ENCODE data around the gene RMDN3. TPM values are rescaled to one million over a fixed set of nuclear protein-coding genes. Genes with fewer than 3 reads are reported as not detected.

The RMDN3 gene
- total and polyA plus RNA-seq, 2 of the 13 experiments (the other 11 are each of a cell fraction or from before 2014, with no cell fraction given) = 16.8 to 19.5 TPM

GRCh38 chr15:40762919-40763800, 8.1 kb upstream of the RMDN3 start (continued):
- TF ChIP-seq ZFP41 (CRISPR knock-in tag; IDR thresholded peaks at IDR 0.05; ENCODE audit: borderline replicate concordance) (no peak; the same call in 1 of the 2 replicates), ZNF484 (CRISPR knock-in tag; IDR thresholded peaks at IDR 0.05; ENCODE audit: borderline replicate concordance, low read depth) (no peak), BCL6 (CRISPR knock-in tag; IDR thresholded peaks at IDR 0.05) (no peak), ZMYM4 (CRISPR knock-in tag; IDR thresholded peaks at IDR 0.05) (no peak), ZC3H13 (CRISPR knock-in tag; IDR thresholded peaks at IDR 0.05) (no peak), ZHX1 (CRISPR knock-in tag; IDR thresholded peaks at IDR 0.05; ENCODE audit: low read depth) (peak; percentile 33), GZF1 (CRISPR knock-in tag; IDR thresholded peaks at IDR 0.05) (0 out of 2 replicates have a peak, but pooled peaks have one; percentile 54), BRF2 (CRISPR knock-in tag; IDR thresholded peaks at IDR 0.05) (peak; percentile 77; the same call in 1 of the 2 replicates), MTF2 (CRISPR knock-in tag; IDR thresholded peaks at IDR 0.05; ENCODE audit: borderline replicate concordance) (no peak), FOXC1 (CRISPR knock-in tag; IDR thresholded peaks at IDR 0.05; ENCODE audit: borderline replicate concordance) (0 out of 2 replicates have a peak, but pooled peaks have one; percentile 81), FOXM1 (CRISPR knock-in tag; IDR thresholded peaks at IDR 0.05) (0 out of 2 replicates have a peak, but pooled peaks have one; percentile 32), ZFP62 (CRISPR knock-in tag; IDR thresholded peaks at IDR 0.05) (no peak), HMG20B (CRISPR knock-in tag; conservative IDR thresholded peaks at IDR 0.05) (no peak), MED1 (CRISPR knock-in tag; IDR thresholded peaks at IDR 0.05) (0 out of 2 replicates have a peak, but pooled peaks have one; percentile 11), IKZF5 (CRISPR knock-in tag; IDR thresholded peaks at IDR 0.05) (peak; percentile 37)
- TF ChIP-seq, protein P1, sequence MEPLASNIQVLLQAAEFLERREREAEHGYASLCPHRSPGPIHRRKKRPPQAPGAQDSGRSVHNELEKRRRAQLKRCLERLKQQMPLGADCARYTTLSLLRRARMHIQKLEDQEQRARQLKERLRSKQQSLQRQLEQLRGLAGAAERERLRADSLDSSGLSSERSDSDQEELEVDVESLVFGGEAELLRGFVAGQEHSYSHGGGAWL (CRISPR knock-in tag; IDR thresholded peaks at IDR 0.05) = no peak
- TF ChIP-seq, protein P2, sequence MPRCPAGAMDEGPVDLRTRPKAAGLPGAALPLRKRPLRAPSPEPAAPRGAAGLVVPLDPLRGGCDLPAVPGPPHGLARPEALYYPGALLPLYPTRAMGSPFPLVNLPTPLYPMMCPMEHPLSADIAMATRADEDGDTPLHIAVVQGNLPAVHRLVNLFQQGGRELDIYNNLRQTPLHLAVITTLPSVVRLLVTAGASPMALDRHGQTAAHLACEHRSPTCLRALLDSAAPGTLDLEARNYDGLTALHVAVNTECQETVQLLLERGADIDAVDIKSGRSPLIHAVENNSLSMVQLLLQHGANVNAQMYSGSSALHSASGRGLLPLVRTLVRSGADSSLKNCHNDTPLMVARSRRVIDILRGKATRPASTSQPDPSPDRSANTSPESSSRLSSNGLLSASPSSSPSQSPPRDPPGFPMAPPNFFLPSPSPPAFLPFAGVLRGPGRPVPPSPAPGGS (CRISPR knock-in tag; IDR thresholded peaks at IDR 0.05) = peak; percentile 85; the same call in 1 of the 2 replicates
- TF ChIP-seq, protein P3, sequence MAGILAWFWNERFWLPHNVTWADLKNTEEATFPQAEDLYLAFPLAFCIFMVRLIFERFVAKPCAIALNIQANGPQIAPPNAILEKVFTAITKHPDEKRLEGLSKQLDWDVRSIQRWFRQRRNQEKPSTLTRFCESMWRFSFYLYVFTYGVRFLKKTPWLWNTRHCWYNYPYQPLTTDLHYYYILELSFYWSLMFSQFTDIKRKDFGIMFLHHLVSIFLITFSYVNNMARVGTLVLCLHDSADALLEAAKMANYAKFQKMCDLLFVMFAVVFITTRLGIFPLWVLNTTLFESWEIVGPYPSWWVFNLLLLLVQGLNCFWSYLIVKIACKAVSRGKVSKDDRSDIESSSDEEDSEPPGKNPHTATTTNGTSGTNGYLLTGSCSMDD (CRISPR knock-in tag; IDR thresholded peaks at IDR 0.05) = no peak

Measured in HepG2 (cell line).